ENCODE results near the gene SRR. TPM values are rescaled to one million over a fixed set of nuclear protein-coding genes. Genes with fewer than 3 reads are reported as not detected.

SRR gene
- total RNA-seq, 1 donor: 20.6 TPM

DNA sequence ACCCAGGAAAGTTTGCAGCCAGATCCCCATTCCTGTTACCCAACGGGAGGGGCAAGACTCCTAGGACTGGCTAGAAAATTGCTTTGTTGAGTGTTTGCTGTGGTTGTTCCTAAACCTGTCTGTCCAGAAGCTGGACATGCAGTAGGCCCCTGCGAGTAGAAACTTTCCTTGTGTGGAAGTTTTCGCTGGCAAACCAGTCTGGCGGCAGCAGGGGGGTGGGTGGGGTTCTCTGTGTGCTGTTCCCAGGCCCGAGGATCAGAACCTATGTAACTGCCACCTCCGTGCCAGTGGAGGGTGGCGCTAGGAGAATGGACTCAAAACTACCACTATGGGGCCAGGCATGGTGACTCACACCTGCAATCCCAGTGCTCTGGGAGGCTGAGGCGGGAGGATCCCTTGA lies 42.7 kb downstream of the SRR start:
- no peaks in the 10 kb centered on the region for H3K9me3 ChIP-seq (ENCODE audit: low read depth, low read length)
- DNase-seq (ENCODE audit: insufficient read length, low spot score, missing footprints): peak; percentile 27
- H3K4me3 ChIP-seq (ENCODE audit: insufficient read depth, low read length): no peak overlapping the region
- no peak overlapping the region for H3K27ac ChIP-seq (ENCODE audit: low read depth, low read length)
- no peak overlapping the region for H3K4me2 ChIP-seq (ENCODE audit: insufficient read depth, low read length)
- H3K79me2 ChIP-seq (ENCODE audit: insufficient read depth, low read length): no peaks in the 10 kb centered on the region
- peaks cover 10% of the 10 kb centered on the region for H3K36me3 ChIP-seq (ENCODE audit: insufficient read depth, low read length)
- no peaks in the 10 kb centered on the region for H3K27me3 ChIP-seq (ENCODE audit: insufficient read depth, low read length)
- H3K4me1 ChIP-seq (ENCODE audit: insufficient read depth, low read length): peaks cover 12% of the 10 kb centered on the region
- H2AFZ ChIP-seq (ENCODE audit: low read length): no peak overlapping the region
- TF ChIP-seq, protein P1, sequence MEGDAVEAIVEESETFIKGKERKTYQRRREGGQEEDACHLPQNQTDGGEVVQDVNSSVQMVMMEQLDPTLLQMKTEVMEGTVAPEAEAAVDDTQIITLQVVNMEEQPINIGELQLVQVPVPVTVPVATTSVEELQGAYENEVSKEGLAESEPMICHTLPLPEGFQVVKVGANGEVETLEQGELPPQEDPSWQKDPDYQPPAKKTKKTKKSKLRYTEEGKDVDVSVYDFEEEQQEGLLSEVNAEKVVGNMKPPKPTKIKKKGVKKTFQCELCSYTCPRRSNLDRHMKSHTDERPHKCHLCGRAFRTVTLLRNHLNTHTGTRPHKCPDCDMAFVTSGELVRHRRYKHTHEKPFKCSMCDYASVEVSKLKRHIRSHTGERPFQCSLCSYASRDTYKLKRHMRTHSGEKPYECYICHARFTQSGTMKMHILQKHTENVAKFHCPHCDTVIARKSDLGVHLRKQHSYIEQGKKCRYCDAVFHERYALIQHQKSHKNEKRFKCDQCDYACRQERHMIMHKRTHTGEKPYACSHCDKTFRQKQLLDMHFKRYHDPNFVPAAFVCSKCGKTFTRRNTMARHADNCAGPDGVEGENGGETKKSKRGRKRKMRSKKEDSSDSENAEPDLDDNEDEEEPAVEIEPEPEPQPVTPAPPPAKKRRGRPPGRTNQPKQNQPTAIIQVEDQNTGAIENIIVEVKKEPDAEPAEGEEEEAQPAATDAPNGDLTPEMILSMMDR (IDR thresholded peaks at IDR 0.05; ENCODE audit: extremely low read depth, low read depth, low read length): no peak
- peaks cover 19% of the 10 kb centered on the region for H4K20me1 ChIP-seq (ENCODE audit: insufficient read depth, low read length)

DNA sequence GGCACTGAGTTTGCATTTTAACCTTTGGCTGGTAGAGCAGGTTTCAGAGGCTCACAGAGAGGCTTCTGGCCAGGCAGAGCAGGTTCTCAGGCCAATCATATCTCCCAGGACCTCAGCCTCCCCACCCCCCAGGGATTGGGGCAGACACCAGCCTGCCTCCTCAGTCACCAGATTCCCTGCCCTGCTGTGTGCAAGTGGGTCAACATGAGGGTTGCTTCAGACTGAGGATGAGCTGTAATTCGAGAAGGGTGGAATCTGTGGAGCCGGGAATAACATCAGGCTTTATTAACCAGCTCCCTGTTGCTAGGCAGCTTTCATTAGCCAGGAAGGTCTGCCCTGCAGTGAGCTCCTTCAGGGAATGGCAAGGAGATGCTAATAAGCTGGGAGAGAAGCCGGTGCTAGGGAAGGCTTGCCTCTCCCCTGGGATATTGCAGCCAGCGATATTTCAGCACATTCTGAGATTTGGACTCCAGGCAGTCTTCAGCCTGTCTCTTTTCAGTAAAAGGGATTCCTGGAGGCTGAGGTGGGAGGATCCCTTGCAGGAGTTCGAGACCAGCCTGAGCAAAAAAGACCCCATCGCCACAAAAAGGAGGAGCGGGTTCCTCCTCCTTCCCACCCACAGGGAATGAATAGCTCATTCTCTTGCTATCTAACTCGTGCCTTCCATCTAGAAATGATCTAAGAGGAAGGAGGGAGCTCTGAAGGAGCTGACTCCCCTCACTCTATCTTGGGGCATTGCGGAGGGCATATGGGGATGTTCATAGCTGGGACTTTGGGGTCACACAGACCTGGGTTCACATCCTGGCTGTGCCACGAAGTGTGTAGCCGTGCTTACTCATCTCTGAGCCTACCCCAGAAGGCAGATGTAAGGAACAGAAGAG lies 44.3 kb downstream of the SRR start:
- Histone ChIP-seq H3K4me2 (ENCODE audit: insufficient read depth, low read length) (peak overlapping the region; percentile 8), H3K27me3 (ENCODE audit: insufficient read depth, low read length) (no peaks in the 10 kb centered on the region), H3K36me3 (ENCODE audit: insufficient read depth, low read length) (peaks cover 10% of the 10 kb centered on the region), H3K4me1 (ENCODE audit: insufficient read depth, low read length) (peaks cover 12% of the 10 kb centered on the region), H3K27ac (ENCODE audit: low read depth, low read length) (no peak overlapping the region), H3K79me2 (ENCODE audit: insufficient read depth, low read length) (no peaks in the 10 kb centered on the region), H3K9me3 (ENCODE audit: low read depth, low read length) (no peaks in the 10 kb centered on the region), H3K4me3 (ENCODE audit: insufficient read depth, low read length) (no peak overlapping the region), H4K20me1 (ENCODE audit: insufficient read depth, low read length) (peaks cover 23% of the 10 kb centered on the region), H2AFZ (ENCODE audit: low read length) (no peak overlapping the region)
- DNase-seq (ENCODE audit: insufficient read length, low spot score, missing footprints): peak; percentile 97
- TF ChIP-seq, protein P1 (IDR thresholded peaks at IDR 0.05; ENCODE audit: extremely low read depth, low read depth, low read length): no peak

DNA sequence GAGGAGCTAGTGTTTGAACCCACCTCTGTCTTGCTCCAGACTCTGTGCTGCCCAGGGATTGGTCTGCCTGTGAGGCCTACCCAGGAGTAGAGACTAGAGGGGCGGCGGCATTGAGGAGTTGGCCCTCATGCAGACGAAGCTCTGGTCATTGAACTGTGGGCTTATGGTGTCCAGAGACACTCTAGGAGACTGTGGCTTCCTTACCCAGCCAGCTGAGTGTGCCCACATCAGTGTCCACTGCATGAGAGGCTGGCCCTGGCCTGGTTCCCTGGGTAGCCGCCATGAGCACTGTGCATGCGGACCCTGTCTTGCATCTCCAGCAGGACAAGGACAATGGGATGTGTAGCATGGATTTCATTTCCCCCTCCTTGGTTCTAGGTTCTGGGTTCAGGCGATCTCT lies 47.5 kb downstream of the SRR start:
- H3K36me3 ChIP-seq (ENCODE audit: insufficient read depth, low read length): no peaks in the 10 kb centered on the region
- peaks cover 12% of the 10 kb centered on the region for H3K4me1 ChIP-seq (ENCODE audit: insufficient read depth, low read length)
- peaks cover 16% of the 10 kb centered on the region for H4K20me1 ChIP-seq (ENCODE audit: insufficient read depth, low read length)
- no peak overlapping the region for H3K27ac ChIP-seq (ENCODE audit: low read depth, low read length)
- no peak for DNase-seq (ENCODE audit: insufficient read length, low spot score, missing footprints)
- no peaks in the 10 kb centered on the region for H3K27me3 ChIP-seq (ENCODE audit: insufficient read depth, low read length)
- H3K9me3 ChIP-seq (ENCODE audit: low read depth, low read length): no peaks in the 10 kb centered on the region
- no peaks in the 10 kb centered on the region for H3K79me2 ChIP-seq (ENCODE audit: insufficient read depth, low read length)
- H2AFZ ChIP-seq (ENCODE audit: low read length): no peak overlapping the region
- H3K4me3 ChIP-seq (ENCODE audit: insufficient read depth, low read length): no peak overlapping the region
- no peak overlapping the region for H3K4me2 ChIP-seq (ENCODE audit: insufficient read depth, low read length)
- TF ChIP-seq, protein P1 (IDR thresholded peaks at IDR 0.05; ENCODE audit: extremely low read depth, low read depth, low read length): no peak

DNA sequence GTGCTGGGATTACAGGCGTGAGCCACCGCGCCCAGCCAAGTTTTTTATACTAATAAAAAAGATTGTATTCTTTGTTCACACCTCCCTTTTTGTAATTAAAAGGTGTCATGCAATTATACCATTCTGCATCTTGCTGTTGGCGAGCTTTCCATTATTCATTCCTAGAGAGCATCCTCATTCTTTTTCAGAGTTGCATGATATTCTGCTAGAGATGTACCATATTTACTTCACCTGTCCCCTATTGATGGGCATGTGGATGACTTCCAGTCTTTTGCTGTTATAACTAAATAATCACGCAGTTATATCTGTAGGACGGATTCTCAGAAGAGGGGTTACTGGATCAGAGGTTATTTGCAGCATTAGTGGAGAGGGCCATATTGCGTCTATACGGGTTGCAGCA lies 50.6 kb downstream of the SRR start:
- Histone ChIP-seq H3K9me3 (ENCODE audit: low read depth, low read length) (no peaks in the 10 kb centered on the region), H3K4me1 (ENCODE audit: insufficient read depth, low read length) (peaks cover 5% of the 10 kb centered on the region), H3K4me2 (ENCODE audit: insufficient read depth, low read length) (no peak overlapping the region), H4K20me1 (ENCODE audit: insufficient read depth, low read length) (peaks cover 22% of the 10 kb centered on the region), H3K27me3 (ENCODE audit: insufficient read depth, low read length) (no peaks in the 10 kb centered on the region), H3K36me3 (ENCODE audit: insufficient read depth, low read length) (no peaks in the 10 kb centered on the region), H3K79me2 (ENCODE audit: insufficient read depth, low read length) (no peaks in the 10 kb centered on the region), H2AFZ (ENCODE audit: low read length) (no peak overlapping the region), H3K27ac (ENCODE audit: low read depth, low read length) (no peak overlapping the region), H3K4me3 (ENCODE audit: insufficient read depth, low read length) (no peak overlapping the region)
- TF ChIP-seq, protein P1 (IDR thresholded peaks at IDR 0.05; ENCODE audit: extremely low read depth, low read depth, low read length): no peak
- peak; percentile 3 for DNase-seq (ENCODE audit: insufficient read length, low spot score, missing footprints)

Measured in osteoblast (primary cell).